K562 (cell line): ENCODE measurements around the gene DUSP10. TPM values are rescaled to one million over a fixed set of nuclear protein-coding genes. Genes with fewer than 3 reads are reported as not detected.
A peak's percentile ranks its signal among the peaks of the same experiment; 100 is the strongest.

ENCODE experiments used
- ATAC-seq: fragments of 200-7000 bp; cut with Tn5 transposase; 3 replicates; pipeline ENCODE4 v1.9.1; 2020; ENCODE audit warnings: moderate library complexity
- BruUV-seq: library from RNA; stranded (reverse); fragments of 400-500 nt; replicated peaks from 2 replicates; lab custom pipeline; 2021; lab: Mats Ljungman, UMichigan
- CTCF ChIA-PET: fragments of 300-600 bp; formaldehyde crosslinking; extraction: SDS; loops from one replicate; lab custom pipeline; 2021; ENCODE audit warnings: low intra/inter-chr PET ratio; lab: Yijun Ruan, JAX
- POLR2A ChIA-PET: fragments of 300-600, 350-650 bp; sonication (Branson Sonifier 250); formaldehyde crosslinking; extraction: SDS; loops from one replicate; lab custom pipeline; 2021; ENCODE audit warnings: antibody characterized with exemption, inconsistent platforms; lab: Yijun Ruan, JAX
- DNase-seq, 4 experiments: peaks; one replicate each; pipeline versions ENCODE4 v3.0.0 to v3.0.0-alpha.2; 2011 to 2018; ENCODE audit warnings: low spot score in 3 of 4, mixed read lengths in 3 of 4; ENCODE audit errors: extremely low read depth in 1 of 4
- FAIRE-seq: peaks from 2 replicates; lab custom pipeline; 2011; peaks lifted over from hg19 to GRCh38; lab: Jason Lieb, UNC
- H2AFZ ChIP-seq: 2 replicates; pipeline ENCODE4 v1.6.0; 2011; ENCODE audit warnings: low read depth, low read length, control low read depth, inconsistent platforms
- H3K27ac ChIP-seq: fragments of 200-600 bp; 3 replicates; pipeline ENCODE4 v1.8.0; 2011; ENCODE audit warnings: low read depth, mild to moderate bottlenecking, control low read depth, inconsistent platforms, low read length, moderate library complexity, mixed read lengths; ENCODE audit errors: extremely low read depth
- H3K27me3 ChIP-seq, 2 experiments: fragments of 300-600 bp in 1 of 2; 2 replicates in 1 of 2; 3 replicates in 1 of 2; pipeline versions ENCODE4 v1.6.0 to v1.8.0; 2011; ENCODE audit warnings: inconsistent platforms in 2 of 2, low read length in 2 of 2, mild to moderate bottlenecking in 1 of 2, mixed read lengths in 1 of 2, moderate library complexity in 1 of 2; ENCODE audit not compliant: control insufficient read depth in 2 of 2, insufficient read depth in 2 of 2
- H3K36me3 ChIP-seq: fragments of 300-600 bp; 3 replicates; pipeline ENCODE4 v1.8.0; 2011; ENCODE audit warnings: mild to moderate bottlenecking, low read length, inconsistent platforms; ENCODE audit not compliant: control insufficient read depth, insufficient read depth
- H3K4me1 ChIP-seq, 2 experiments: fragments of 200-600 bp in 1 of 2; replicated peaks in 1 of 2; 2 replicates in 1 of 2; 3 replicates in 1 of 2; pipeline versions ENCODE4 v1.5.1 to v1.8.0; 2011; ENCODE audit warnings: inconsistent platforms in 2 of 2, low read length in 2 of 2, mild to moderate bottlenecking in 1 of 2, mixed read lengths in 1 of 2, moderate library complexity in 1 of 2; ENCODE audit not compliant: control insufficient read depth in 2 of 2, insufficient read depth in 2 of 2
- H3K4me2 ChIP-seq: 2 replicates; pipeline ENCODE4 v1.6.1; 2011; ENCODE audit warnings: low read length, control low read depth, inconsistent platforms, mixed read lengths; ENCODE audit not compliant: insufficient read depth
- H3K4me3 ChIP-seq: fragments of 200-600 bp; sonication (generic), shearing (Covaris generic); 2 replicates; pipeline ENCODE4 v1.5.1; 2016; ENCODE audit warnings: control low read depth, inconsistent platforms
- H3K79me2 ChIP-seq: fragments of 200-600 bp; 3 replicates; pipeline ENCODE4 v1.8.0; 2011; ENCODE audit warnings: low read length, inconsistent platforms; ENCODE audit not compliant: control insufficient read depth, insufficient read depth
- H3K9ac ChIP-seq, 2 experiments: 2 replicates each; pipeline versions ENCODE4 v1.6.0 to v1.6.1; 2011; ENCODE audit warnings: low read depth in 2 of 2, low read length in 2 of 2, control low read depth in 1 of 2, inconsistent platforms in 1 of 2, mild to moderate bottlenecking in 1 of 2, mixed read lengths in 1 of 2; ENCODE audit not compliant: insufficient read depth in 1 of 2
- H3K9me1 ChIP-seq: one replicate; pipeline ENCODE4 v1.6.0; 2011; ENCODE audit warnings: inconsistent platforms, mild to moderate bottlenecking, low read length, moderate library complexity; ENCODE audit not compliant: control insufficient read depth, insufficient read depth
- H3K9me3 ChIP-seq: replicated peaks from 2 replicates; pipeline ENCODE4 v1.5.1; 2011; ENCODE audit warnings: low read depth, low read length, inconsistent platforms; ENCODE audit not compliant: control insufficient read depth, insufficient read depth
- H4K20me1 ChIP-seq: replicated peaks from 2 replicates; pipeline ENCODE4 v1.6.1; 2011; ENCODE audit warnings: low read length, inconsistent platforms, mixed read lengths; ENCODE audit not compliant: control insufficient read depth, insufficient read depth
- LARP7 ChIP-seq: fragments of 450-650 bp; IDR thresholded peaks from 2 replicates; pipeline ENCODE4 v1.6.1; 2016
- ZNF589 ChIP-seq: fragments of 200-800 bp; sonication (Bioruptor generic); IDR thresholded peaks from 2 replicates; pipeline ENCODE4 v1.6.1; 2016; ENCODE audit warnings: low read depth, missing genetic modification characterization, missing compliant biosample characterization
- ZNF609 ChIP-seq: sonication (generic); formaldehyde crosslinking; IDR thresholded peaks from 2 replicates; pipeline ENCODE4 v1.8.1; 2023; ENCODE audit warnings: missing genetic modification reagents, mild to moderate bottlenecking, borderline replicate concordance
- WGBS: fragments of 100-300 bp; shearing (Covaris generic); methylation state at CpG from one replicate; pipeline ENCODE4 v1.1.6; 2016; ENCODE audit warnings: low coverage, mixed read lengths; ENCODE audit not compliant: insufficient coverage; ENCODE audit errors: missing lambda C conversion rate; 5-methylcytosine and 5-hydroxymethylcytosine counted together
- in situ Hi-C: fragments of 300-500 bp; cut with MboI; formaldehyde crosslinking; loops from 4 replicates; pipeline ENCODE4 v1.15.0; 2018; ENCODE audit warnings: inconsistent platforms, mixed read lengths
- intact Hi-C: fragments of 100-400 bp; cut with micrococcal nuclease; formaldehyde crosslinking; loops from 2 replicates; pipeline ENCODE4 v1.14.2; 2022
- polyA plus RNA-seq, 8 experiments: library from polyadenylated mRNA; depleted of rRNA in 4 of 8; stranded (reverse) in 5 of 8; unstranded in 3 of 8; fragments of >200 nt; fragmentation: Nextera tagmentation in 2 of 8; fragmentation: Illumina TruSeq in 1 of 8; extraction: Ambion mirVana in 2 of 8; extraction: Trizol in 1 of 8; gene quantifications; 2 replicates each; pipeline versions ENCODE4 v1.2.1 to v1.2.3, GENCODE V29; 2011 to 2014; ENCODE audit warnings: inconsistent platforms in 1 of 8, missing spikeins in 1 of 8
- total RNA-seq, 7 experiments: library from RNA; depleted of rRNA in 6 of 7; stranded (reverse); fragments of >200 nt in 6 of 7; fragmentation: Illumina TruSeq in 2 of 7; extraction: Trizol in 2 of 7; gene quantifications; 2 replicates each; pipeline versions ENCODE4 v1.2.1 to v1.2.3, GENCODE V29; 2011 to 2021; ENCODE audit warnings: low replicate concordance in 1 of 7

The DUSP10 gene
- total and polyA plus RNA-seq, 9 of the 15 experiments (the other 6 are each of a cell fraction or from before 2014, with no cell fraction given), result 1.7 to 8.3 (median 6.1) TPM

GRCh38 chr1:221718381-221719277, 23.3 kb downstream of the DUSP10 start (continued):
- TF ChIP-seq ZNF609 (CRISPR knock-in tag), result no peak
- TF ChIP-seq, all 486 proteins: peak for 3

- FAIRE-seq (no peak), DNase-seq (peak in 1 of 4 experiments; percentile 55), ATAC-seq (peak; percentile 45)
- peak overlapping the region; percentile 74; the same call in 1 of the 3 replicates for H3K27ac ChIP-seq
- TF ChIP-seq ZNF589 (CRISPR knock-in tag) (0 out of 2 replicates have a peak, but pooled peaks have one; percentile 12), LARP7 (no peak)
- H3K79me2 ChIP-seq, result peaks cover 23% of the 10 kb centered on the region
- ChIA-PET CTCF (no interaction called here), POLR2A (interaction anchor here (1.8 kb wide), 1 partner anchor 24 kb away, joined by 10 read pairs; the partner anchor contains the start of gene DUSP10)
- no peaks in the 10 kb centered on the region for H3K27me3 ChIP-seq
- intact Hi-C loops (no loop called here), in situ Hi-C loops (no loop called here)
- H3K4me1 ChIP-seq, result peaks cover 8 to 80% of the 10 kb centered on the region in 2 experiments
- no peaks in the 10 kb centered on the region for H3K9me3 ChIP-seq
- H2AFZ ChIP-seq, result no peak overlapping the region
- H3K9me1 ChIP-seq, result no peaks in the 10 kb centered on the region
- no peak overlapping the region for H3K4me3 ChIP-seq
- 0 out of 3 replicates have a peak, but pooled peaks cover 4% of the 10 kb centered on the region for H3K36me3 ChIP-seq
- BruUV-seq, result no TSS peak
- H3K4me2 ChIP-seq, result no peak overlapping the region
- H4K20me1 ChIP-seq, result no peaks in the 10 kb centered on the region
- 3% methylated on average over 2 of the region's 2 CpGs for WGBS
- H3K9ac ChIP-seq, result no peak overlapping the region
Observed at GRCh38 chr1:221717485-221717853, 24.4 kb downstream of the DUSP10 start.
